Melanocyte of skin (primary cell): ENCODE measurements around the gene KCTD7. TPM values are rescaled to one million over a fixed set of nuclear protein-coding genes. Genes with fewer than 3 reads are reported as not detected.

Source experiments
- total RNA-seq, 2 donors: library from RNA; depleted of rRNA; stranded (reverse); fragments of >200 nt; gene quantifications; 2 replicates each; pipeline ENCODE4 v1.2.3, GENCODE V29; 2012

Gene KCTD7
- 10 to 100 TPM; 13.3 to 15.5 TPM for total RNA-seq

DNA sequence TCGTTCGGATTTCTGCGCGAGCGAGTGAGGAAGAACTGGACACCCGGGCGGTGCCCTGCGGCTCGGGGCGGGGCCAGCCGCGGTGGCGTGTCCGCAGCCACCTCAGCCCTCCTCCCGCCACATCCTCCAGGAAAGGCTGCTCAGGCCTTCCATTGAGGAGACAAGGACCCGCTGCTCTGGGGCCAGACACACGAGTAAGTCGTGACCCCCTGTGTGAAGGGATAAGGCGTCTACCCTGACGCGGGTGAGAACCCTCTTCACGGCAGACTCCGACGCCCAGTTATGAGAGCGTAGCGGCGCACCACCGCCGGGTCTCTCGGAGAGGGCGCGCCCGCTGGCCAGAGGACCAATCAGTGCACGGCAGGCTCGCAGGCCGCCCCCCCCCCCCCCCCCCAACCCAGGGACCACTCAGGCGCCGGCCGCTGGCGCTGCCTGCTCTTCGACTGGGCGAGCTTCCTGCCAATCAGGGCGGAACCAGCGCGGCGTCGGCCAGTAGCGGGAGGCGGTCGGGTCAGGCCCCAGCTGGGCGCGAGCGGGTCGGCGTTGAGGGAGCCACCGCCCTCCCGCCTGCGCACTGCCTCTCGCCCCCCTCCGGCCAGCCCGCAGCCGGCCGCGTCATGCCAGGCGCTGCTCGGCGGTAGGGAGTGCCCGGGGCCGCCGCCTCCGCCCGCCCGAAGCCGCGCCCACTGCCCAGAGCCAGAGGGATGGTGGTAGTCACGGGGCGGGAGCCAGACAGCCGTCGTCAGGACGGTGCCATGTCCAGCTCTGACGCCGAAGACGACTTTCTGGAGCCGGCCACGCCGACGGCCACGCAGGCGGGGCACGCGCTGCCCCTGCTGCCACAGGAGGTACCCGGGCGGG is at the start of gene KCTD7:
Gene KCTD7 (plus strand): TSS at position 521 of the 861 bp plus-strand sequence. CDS start 184 bp downstream, at position 705.

Other genes with a start within 250 kb of the KCTD7 start
- 10 to 100 TPM; 30.0 to 31.3 TPM for gene RABGEF1, start 111.9 kb downstream of the KCTD7 start, total RNA-seq